Parathyroid adenoma (tissue), 2 donors: Measurements from ENCODE around the gene CTTNBP2.

Experiments used
- H2AFZ ChIP-seq: fragments of 300-600 bp; sonication (generic); one replicate; pipeline ENCODE4 v1.7.0; 2017; ENCODE audit warnings: antibody characterized with exemption, mild to moderate bottlenecking
- H3K27ac ChIP-seq: fragments of 300-600 bp; sonication (generic); one replicate; pipeline ENCODE4 v1.7.0; 2017
- H3K27me3 ChIP-seq: fragments of 300-600 bp; sonication (generic); one replicate; pipeline ENCODE4 v1.7.0; 2017; ENCODE audit warnings: low read length; ENCODE audit not compliant: control insufficient read depth, insufficient read depth
- H3K36me3 ChIP-seq: fragments of 300-600 bp; sonication (generic); one replicate; pipeline ENCODE4 v1.7.0; 2017; ENCODE audit warnings: low read length; ENCODE audit not compliant: control insufficient read depth, insufficient read depth
- H3K4me1 ChIP-seq: fragments of 300-600 bp; sonication (generic); one replicate; pipeline ENCODE4 v1.7.0; 2017; ENCODE audit warnings: control low read depth
- H3K4me2 ChIP-seq: fragments of 300-600 bp; sonication (generic); one replicate; pipeline ENCODE4 v1.7.0; 2017; ENCODE audit warnings: low read length
- H3K4me3 ChIP-seq: fragments of 300-600 bp; sonication (generic); one replicate; pipeline ENCODE4 v1.7.0; 2017; ENCODE audit warnings: low read depth, low read length
- H3K79me2 ChIP-seq: fragments of 300-600 bp; sonication (generic); one replicate; pipeline ENCODE4 v1.7.0; 2017; ENCODE audit warnings: control low read depth
- H3K9ac ChIP-seq: fragments of 300-600 bp; sonication (generic); one replicate; pipeline ENCODE4 v1.7.0; 2017; ENCODE audit warnings: mild to moderate bottlenecking
- H3K9me3 ChIP-seq: fragments of 300-600 bp; sonication (generic); one replicate; pipeline ENCODE4 v1.7.0; 2017; ENCODE audit warnings: low read length; ENCODE audit not compliant: control insufficient read depth
- TF ChIP-seq, protein P1 (sequence below): fragments of 300-600 bp; sonication (generic); IDR thresholded peaks from one replicate; pipeline ENCODE4 v1.7.0; 2017; ENCODE audit warnings: antibody characterized with exemption, mild to moderate bottlenecking
- donor health status: primary hyperparathyroidism.

Gene CTTNBP2

DNA sequence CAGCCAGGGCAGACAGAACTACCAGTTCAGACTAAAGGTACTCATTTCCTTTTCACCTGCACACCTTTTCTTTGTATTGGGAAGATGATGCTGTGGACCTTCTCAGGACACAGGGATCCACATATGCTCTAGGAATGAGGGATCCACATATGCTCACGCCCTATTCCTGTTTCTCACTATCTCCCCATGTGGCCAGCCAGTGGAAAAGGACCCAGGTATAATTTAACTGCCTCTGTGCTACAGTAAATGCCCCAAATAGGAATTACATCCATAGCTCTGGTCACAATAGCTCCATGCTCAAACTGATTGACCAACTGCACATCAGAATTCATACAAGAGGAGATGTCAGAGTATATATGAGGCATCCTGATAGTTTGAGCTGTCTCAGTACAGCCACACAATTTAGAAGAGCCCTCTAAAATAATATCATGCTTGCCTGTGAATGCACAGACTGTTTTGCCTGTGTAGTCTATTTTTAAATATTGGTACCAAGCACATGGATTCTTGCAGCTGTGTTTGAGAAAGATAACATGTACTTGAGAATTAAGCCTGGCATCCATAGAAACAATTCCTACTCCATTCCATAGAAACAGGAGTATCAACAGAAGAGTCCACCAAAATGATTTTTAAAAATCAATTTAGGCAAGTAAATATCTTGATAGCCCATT lies 43.7 kb downstream of the CTTNBP2 start:
- Histone ChIP-seq H3K27me3 (no peaks in the 10 kb centered on the region), H3K9me3 (no peaks in the 10 kb centered on the region), H3K27ac (no peak overlapping the region), H3K4me3 (no peak overlapping the region), H3K4me1 (peaks cover 15% of the 10 kb centered on the region), H3K79me2 (no peaks in the 10 kb centered on the region), H3K4me2 (peak overlapping the region; percentile 30), H2AFZ (no peak overlapping the region), H3K36me3 (no peaks in the 10 kb centered on the region), H3K9ac (no peak overlapping the region)
- TF ChIP-seq, protein P1, sequence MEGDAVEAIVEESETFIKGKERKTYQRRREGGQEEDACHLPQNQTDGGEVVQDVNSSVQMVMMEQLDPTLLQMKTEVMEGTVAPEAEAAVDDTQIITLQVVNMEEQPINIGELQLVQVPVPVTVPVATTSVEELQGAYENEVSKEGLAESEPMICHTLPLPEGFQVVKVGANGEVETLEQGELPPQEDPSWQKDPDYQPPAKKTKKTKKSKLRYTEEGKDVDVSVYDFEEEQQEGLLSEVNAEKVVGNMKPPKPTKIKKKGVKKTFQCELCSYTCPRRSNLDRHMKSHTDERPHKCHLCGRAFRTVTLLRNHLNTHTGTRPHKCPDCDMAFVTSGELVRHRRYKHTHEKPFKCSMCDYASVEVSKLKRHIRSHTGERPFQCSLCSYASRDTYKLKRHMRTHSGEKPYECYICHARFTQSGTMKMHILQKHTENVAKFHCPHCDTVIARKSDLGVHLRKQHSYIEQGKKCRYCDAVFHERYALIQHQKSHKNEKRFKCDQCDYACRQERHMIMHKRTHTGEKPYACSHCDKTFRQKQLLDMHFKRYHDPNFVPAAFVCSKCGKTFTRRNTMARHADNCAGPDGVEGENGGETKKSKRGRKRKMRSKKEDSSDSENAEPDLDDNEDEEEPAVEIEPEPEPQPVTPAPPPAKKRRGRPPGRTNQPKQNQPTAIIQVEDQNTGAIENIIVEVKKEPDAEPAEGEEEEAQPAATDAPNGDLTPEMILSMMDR, result no peak

GRCh38 chr7:117828825-117829224 lies 44.4 kb downstream of the CTTNBP2 start:
- H3K9me3 ChIP-seq, result no peaks in the 10 kb centered on the region
- H2AFZ ChIP-seq, result no peak overlapping the region
- no peaks in the 10 kb centered on the region for H3K27me3 ChIP-seq
- H3K79me2 ChIP-seq, result no peaks in the 10 kb centered on the region
- peak overlapping the region; percentile 30 for H3K4me2 ChIP-seq
- H3K36me3 ChIP-seq, result no peaks in the 10 kb centered on the region
- no peak overlapping the region for H3K27ac ChIP-seq
- TF ChIP-seq, protein P1, result no peak
- H3K4me1 ChIP-seq, result peaks cover 15% of the 10 kb centered on the region
- no peak overlapping the region for H3K4me3 ChIP-seq
- no peak overlapping the region for H3K9ac ChIP-seq

GRCh38 chr7:117827862-117828261 lies 45.4 kb downstream of the CTTNBP2 start:
- H2AFZ ChIP-seq, result no peak overlapping the region
- no peaks in the 10 kb centered on the region for H3K9me3 ChIP-seq
- H3K4me1 ChIP-seq, result peaks cover 15% of the 10 kb centered on the region
- H3K27ac ChIP-seq, result peak overlapping the region; percentile 17
- H3K4me2 ChIP-seq, result peak overlapping the region; percentile 42
- TF ChIP-seq, protein P1, result no peak
- no peaks in the 10 kb centered on the region for H3K36me3 ChIP-seq
- no peaks in the 10 kb centered on the region for H3K79me2 ChIP-seq
- H3K4me3 ChIP-seq, result peak overlapping the region; percentile 35
- H3K27me3 ChIP-seq, result no peaks in the 10 kb centered on the region
- H3K9ac ChIP-seq, result no peak overlapping the region

- no peaks in the 10 kb centered on the region for H3K79me2 ChIP-seq
- peaks cover 15% of the 10 kb centered on the region for H3K4me1 ChIP-seq
- H2AFZ ChIP-seq, result no peak overlapping the region
- TF ChIP-seq, protein P1, result no peak
- H3K4me2 ChIP-seq, result no peak overlapping the region
- H3K27ac ChIP-seq, result no peak overlapping the region
- H3K9me3 ChIP-seq, result no peaks in the 10 kb centered on the region
- no peaks in the 10 kb centered on the region for H3K27me3 ChIP-seq
- no peak overlapping the region for H3K9ac ChIP-seq
- H3K36me3 ChIP-seq, result no peaks in the 10 kb centered on the region
- no peak overlapping the region for H3K4me3 ChIP-seq
Measured at GRCh38 chr7:117825132-117825531, 48.1 kb downstream of the CTTNBP2 start.

- Histone ChIP-seq H3K4me3 (no peak overlapping the region), H3K36me3 (no peaks in the 10 kb centered on the region), H2AFZ (no peak overlapping the region), H3K79me2 (no peaks in the 10 kb centered on the region), H3K9me3 (no peaks in the 10 kb centered on the region), H3K4me2 (no peak overlapping the region), H3K4me1 (peaks cover 15% of the 10 kb centered on the region), H3K9ac (no peak overlapping the region), H3K27me3 (no peaks in the 10 kb centered on the region), H3K27ac (no peak overlapping the region)
- TF ChIP-seq, protein P1, result no peak
Measured at GRCh38 chr7:117824592-117824991, 48.6 kb downstream of the CTTNBP2 start.
